Measurements from ENCODE around the gene CHD6.

The CHD6 gene

GRCh38 chr20:41622584-41622983 lies 4.4 kb upstream of the CHD6 start:
- DNase-seq = no peak

GRCh38 chr20:41621971-41622370 lies 3.8 kb upstream of the CHD6 start:
- no peak for DNase-seq

GRCh38 chr20:41621421-41621820 lies 3.2 kb upstream of the CHD6 start:
- DNase-seq = no peak

- no peak for DNase-seq
These were observed 1.4 kb upstream of the CHD6 start for GRCh38 chr20:41619360-41620100.

- peak; percentile 56 for DNase-seq
These were observed 682 bp upstream of the CHD6 start for GRCh38 chr20:41618807-41619311.

- DNase-seq = peak; percentile 55
These were observed 897 bp downstream of the CHD6 start for GRCh38 chr20:41617059-41617901.

- no peak for DNase-seq
These were observed 1.9 kb downstream of the CHD6 start for GRCh38 chr20:41616228-41616627.

- DNase-seq = no peak
These were observed 2.5 kb downstream of the CHD6 start for GRCh38 chr20:41615676-41616075.

GRCh38 chr20:41615110-41615509 lies 3.1 kb downstream of the CHD6 start:
- no peak for DNase-seq

- no peak for DNase-seq
These were observed 4.9 kb downstream of the CHD6 start for GRCh38 chr20:41613321-41613720.

- no peak for DNase-seq
These were observed 8.7 kb downstream of the CHD6 start for GRCh38 chr20:41609474-41609873.

GRCh38 chr20:41608606-41609005 lies 9.6 kb downstream of the CHD6 start:
- no peak for DNase-seq

GRCh38 chr20:41607791-41608190 lies 10.4 kb downstream of the CHD6 start:
- no peak for DNase-seq

- no peak for DNase-seq
These were observed 14.2 kb downstream of the CHD6 start for GRCh38 chr20:41604002-41604401.

- DNase-seq = no peak
These were observed 16.4 kb downstream of the CHD6 start for GRCh38 chr20:41601742-41602141.

- DNase-seq = no peak
These were observed 17.1 kb downstream of the CHD6 start for GRCh38 chr20:41600926-41601631.

- no peak for DNase-seq
These were observed 18.5 kb downstream of the CHD6 start for GRCh38 chr20:41599699-41600104.

GRCh38 chr20:41598719-41599118 lies 19.5 kb downstream of the CHD6 start:
- DNase-seq = no peak

GRCh38 chr20:41594514-41595322 lies 23.5 kb downstream of the CHD6 start:
- DNase-seq = no peak

GRCh38 chr20:41592516-41593216 lies 25.5 kb downstream of the CHD6 start:
- DNase-seq = no peak

- no peak for DNase-seq
These were observed 30.2 kb downstream of the CHD6 start for GRCh38 chr20:41587956-41588355.

- no peak for DNase-seq
These were observed 30.7 kb downstream of the CHD6 start for GRCh38 chr20:41587523-41587922.
